HG02610 (cell line): ENCODE results near the gene F2R.
"Not testable (repeated sequence)": the region's sequence is repeated elsewhere in the genome, so short reads cannot be mapped to it uniquely, and the experiment has no call there.

Source experiments
- ATAC-seq: cut with Tn5 transposase; IDR thresholded peaks from one replicate; pipeline ENCODE4 v1.9.1; 2021; ENCODE audit warnings: mild to moderate bottlenecking, moderate library complexity; ENCODE audit not compliant: unreplicated experiment

F2R gene

DNA sequence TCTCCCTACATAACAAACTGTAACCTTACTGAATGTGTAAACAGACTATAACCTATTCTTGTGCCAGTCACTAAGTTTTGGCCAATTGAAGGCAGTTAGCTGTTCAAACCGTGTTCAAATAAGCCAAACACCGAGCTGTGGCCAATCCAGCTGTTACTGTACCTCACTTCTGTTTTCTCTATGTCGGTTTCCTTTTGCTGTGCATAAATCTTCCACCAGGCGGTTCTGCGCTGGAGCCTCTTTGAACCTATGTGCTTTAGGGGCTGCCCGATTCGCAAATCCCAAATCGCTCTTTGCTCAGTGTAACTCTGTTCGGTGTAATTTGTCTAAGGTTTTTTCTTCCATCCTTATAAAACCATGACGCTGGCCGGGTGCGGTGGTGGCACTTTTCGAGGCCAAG is 31.8 kb downstream of the F2R start:
- no peak for ATAC-seq

DNA sequence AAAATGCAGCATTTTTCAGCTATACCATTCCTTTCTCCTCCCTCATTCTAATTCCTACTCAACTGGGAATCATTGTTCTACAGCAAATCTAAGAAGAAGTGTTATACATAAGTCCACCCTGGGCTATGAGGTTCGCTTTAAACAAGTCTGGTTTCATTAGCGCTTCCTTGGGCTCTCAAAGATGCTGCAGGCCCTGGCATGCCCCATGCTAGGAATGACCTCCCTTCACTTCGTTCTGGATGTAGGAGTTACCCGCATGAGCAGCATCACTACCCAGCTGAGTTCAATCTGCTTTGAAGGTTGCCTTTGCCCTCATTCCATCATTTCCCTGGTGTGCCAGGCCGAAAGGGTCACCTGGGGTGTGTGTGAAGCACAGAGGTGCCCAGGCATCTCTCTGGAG is 35.4 kb downstream of the F2R start:
- no peak for ATAC-seq

DNA sequence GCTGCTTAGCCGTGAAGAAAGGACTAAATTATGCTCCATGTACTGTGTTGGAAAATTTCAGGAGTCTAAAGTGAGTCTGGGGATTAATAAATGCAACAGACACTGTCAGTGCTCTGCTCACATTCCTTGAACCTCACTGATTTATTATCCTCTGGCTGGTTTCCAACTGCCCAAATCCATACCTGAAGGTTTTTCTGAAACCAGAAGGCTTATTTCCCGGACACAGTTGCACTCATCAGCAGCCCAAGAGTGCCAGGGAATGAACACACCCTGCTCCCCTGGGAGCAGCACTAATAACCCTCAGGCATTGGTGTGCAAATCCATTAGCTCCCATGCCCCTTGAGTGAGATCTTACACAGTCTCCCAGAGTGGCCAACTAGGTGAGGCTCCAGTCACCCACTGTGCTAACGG is 38.7 kb downstream of the F2R start:
- ATAC-seq: no peak

DNA sequence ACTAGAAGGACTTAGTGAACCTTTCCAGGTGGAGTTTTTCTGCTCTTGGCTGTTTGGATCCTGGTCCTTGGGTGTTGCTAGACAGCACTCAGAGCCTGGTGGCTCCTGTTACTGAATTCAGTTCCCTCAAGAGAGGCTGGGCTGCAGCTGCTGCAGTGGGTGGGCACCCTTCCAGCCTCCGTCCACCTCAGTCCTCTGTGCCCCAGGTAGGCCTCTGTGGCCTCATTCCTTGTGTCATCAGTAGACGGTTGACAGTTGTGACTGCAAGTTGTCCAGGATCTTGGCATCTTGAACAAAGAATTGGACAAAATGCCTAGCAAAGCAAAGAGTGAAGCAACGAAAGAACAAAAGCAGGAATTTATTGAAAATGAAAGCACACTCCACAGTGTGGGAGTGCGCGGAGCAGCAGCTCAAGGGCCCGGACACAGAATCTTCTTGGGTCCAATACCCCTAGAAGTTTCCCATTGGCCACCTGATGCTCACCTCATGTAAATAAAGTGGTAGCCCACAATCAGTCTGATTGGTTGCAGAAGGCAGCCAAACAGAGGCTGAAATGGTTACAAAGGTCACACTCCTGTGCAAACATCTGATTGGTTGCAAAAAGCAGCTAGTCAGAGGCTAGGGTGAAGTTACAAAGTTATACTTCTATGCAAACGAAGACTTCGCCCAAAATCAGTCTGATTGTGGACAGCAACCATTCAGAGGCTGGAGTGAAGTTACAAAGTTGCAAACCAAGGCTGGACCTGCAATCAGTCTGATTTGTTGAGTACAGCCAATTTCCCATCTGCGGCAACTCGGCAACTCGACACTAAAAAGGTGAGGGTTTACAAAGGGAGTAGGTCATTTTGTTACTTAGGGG is 40.1 kb downstream of the F2R start:
- ATAC-seq: no peak

DNA sequence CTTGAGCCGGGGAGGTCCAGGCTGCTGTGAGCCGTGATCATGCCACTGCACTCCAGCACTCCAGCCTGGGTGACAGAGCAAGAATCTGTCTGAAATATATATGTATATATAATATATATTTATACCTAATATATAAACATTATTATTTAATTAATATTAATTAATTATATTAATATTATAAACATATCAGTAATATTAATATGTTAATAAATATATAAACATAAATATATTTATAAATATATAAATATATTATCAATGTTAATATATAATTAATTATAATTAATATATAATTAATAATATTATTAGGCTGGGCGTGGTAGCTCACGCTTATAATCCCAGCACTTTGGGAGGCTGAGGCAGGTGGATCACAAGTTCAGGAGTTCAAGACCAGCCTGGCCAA is 41.1 kb downstream of the F2R start:
- no peak for ATAC-seq

DNA sequence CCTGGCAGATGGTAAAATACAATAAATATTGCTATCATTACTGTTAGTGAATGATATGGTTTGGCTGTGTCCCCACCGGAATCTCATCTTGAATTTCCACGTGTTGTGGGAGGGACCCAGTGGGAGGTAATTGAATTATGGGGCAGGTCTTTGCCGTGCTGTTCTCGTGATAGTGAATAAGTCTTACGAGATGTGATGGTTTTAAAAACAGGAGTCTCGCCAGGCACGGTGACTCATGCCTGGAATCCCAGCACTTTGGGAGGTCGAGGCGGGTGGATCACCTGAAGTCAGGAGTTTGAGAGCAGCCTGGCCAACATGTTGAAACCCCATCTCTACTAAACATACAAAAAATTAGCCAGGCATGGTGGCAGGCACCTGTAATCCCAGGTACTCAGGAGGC is 45.2 kb downstream of the F2R start:
- not testable (repeated sequence) for ATAC-seq

DNA sequence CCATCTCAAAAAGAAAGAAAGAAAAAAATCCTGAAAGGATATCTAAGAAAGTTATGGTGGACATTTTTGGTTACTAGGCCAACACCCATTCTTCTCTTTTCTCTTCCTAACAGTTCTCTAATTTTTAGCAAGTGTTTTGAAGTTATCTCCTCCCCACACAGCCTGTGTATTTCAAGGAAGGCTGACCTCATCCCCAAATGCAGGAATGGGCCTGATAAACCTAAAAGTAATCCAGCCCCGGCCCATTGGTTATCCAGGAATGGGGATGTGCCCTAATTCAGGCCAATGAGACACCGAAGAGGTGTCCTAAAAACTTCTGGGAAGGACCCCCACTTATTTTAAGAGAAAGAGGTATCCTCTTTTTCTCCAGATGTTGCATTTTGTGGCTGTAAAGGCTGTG is 46.6 kb downstream of the F2R start:
- no peak for ATAC-seq

DNA sequence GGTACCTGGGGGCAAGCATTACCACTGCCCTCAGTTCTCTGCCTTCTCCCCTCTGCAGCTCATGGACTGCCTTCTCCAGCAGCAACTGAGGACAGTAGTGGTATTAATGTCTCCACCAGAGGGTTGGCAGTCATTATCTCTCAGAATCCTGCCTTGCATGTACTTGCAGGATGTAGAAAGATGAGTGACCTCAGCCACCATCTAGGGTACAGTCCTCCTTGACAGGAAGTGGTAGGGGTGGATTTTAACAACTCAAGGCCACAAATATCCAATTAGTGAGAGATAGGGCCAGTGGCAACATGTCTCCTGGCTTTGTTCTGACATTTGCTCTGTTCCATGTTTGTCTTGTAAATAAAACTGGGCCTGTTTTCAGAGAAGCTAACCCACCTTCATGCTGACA is 47.2 kb downstream of the F2R start:
- ATAC-seq: no peak

DNA sequence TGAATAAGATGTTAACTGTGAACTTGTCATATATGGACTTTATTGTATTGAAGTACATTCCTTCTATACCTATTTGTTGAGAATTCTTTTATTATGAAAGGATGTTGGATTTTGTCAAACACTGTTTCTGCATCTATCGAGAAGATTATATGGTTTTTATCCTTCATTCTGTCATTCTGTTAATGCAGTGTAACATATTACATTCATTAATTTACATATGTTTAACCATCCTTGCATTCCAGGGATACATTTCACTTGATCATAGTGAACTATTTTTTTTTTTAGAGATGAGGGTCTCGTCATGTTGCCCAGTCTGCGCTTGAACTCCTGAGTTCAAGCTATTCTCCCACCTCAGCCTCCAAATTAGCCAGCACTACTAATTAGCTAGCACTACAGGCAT is 48.4 kb downstream of the F2R start:
- no peak for ATAC-seq

DNA sequence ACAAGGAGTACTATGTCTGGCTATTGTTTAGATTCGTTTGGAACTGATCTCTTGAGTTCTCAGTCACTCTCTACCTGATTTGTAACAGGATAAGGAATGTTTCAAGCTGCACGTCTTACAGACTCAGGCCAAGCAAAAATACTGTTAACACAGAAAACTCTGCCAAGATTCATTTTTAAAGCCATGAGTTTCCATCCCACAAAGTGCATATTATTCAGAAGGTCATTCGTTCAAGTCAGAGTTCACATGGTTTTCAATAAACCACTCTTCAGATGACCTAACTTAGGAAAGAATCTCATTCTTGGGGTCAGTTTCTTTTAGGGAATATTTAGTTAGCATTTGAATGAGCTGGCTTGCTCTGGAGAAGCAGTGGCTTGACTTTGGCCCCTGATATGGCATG is 49.3 kb downstream of the F2R start:
- ATAC-seq: no peak

DNA sequence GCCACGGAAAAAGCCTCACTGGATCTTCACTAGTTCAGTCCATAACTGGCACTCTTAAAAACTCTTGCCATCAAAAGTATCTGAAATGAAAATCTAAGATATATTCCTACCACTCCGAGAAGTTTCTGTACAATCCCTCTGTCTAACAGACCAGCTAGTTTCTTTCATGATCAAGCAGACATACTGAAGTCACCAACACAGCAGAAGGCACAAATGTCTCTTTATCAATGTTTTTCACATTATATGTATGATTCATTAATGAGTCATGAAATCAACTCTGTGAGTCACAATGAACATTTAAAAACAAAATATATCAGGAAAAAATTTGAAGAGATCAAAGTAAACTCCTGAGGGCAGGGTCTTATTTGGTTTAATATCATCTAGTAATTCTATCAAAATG is 50.8 kb downstream of the F2R start:
- no peak for ATAC-seq

DNA sequence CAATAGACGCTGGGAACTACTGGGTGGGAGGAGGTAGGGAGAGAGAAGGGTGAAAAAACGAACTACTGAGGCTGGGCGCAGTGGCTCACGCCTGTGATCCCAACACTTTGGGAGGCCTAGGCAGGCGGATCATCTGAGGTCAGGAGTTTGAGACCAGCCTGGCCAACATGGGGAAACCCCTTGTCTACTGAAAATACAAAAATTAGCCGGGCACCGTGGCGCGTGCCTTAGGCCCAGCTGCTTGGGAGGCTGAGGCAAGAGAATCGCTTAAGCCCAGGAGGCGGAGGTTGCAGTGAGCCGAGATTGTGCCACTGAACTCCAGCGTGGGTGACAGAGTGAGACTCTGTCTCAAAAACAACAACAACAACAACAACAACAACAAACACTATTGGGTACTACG is 55.1 kb downstream of the F2R start:
- not testable (repeated sequence) for ATAC-seq

DNA sequence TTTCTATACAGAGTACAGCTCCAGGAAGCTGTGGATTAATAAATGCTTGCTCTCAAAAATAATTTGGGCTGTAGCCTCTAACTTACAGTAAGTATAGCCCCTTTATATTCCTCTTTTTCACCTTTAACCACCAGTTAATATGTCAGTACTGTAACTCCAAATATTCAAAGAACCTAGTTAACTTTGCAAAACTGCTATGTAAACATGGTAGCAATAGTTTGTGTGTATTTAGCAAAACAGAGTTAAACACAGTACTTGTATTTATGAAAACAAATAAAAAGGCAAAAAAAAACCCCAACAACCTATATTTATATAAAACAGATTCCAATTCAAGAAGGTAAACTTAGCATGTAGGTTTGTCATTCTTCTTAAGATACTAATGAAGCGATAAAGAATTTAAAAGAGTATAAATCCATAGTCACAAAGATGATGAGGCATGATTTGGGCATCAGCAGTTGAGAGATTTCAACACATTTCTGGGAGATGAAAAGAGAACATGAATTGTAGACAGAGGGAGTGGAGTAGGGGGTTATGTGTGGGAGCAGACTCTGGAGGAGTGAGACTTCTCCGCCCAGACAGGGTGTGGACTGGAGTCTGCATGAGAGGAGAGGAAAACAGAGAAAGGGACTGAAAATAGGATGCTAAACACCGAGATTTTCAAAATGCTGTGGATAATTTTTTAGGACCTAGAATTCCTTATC is 55.9 kb downstream of the F2R start:
- no peak for ATAC-seq

DNA sequence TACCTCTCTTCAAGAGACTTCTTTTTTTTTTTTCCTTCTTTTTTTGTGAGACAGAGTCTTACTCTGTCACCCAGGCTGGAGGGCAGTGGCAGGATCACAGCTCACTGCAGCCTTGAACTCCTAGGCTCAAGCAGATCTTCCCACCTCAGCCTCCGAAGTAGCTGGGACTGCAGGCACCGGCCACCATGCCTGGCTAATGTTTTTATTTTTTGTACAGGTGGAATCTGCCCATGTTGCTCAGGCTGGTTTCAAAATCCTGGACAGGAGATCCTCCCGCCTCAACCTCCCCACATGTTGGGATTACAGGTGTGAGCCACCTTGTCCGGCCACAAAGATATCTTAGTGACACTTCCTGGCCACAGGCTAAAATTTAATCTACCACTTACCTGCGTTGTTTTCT is 60.0 kb downstream of the F2R start:
- no peak for ATAC-seq

DNA sequence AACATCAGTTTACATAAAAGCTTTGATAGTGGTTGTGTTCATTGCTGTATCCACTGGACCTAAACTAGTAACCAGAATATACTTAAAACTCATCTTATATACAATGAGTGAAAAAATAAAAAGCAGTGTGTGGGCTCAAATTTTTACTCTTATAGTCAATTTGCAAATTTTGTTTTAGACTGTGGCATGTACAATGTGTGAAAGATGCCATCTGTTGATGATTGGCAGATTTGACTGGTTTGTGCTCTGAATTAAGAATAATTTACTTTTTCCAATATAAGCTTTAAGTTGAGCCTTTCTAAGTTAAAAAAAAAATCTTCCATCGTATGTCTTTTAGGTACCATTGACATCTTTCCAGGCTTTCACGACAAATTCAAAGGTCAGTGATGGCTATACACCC is 60.5 kb downstream of the F2R start:
- no peak for ATAC-seq

DNA sequence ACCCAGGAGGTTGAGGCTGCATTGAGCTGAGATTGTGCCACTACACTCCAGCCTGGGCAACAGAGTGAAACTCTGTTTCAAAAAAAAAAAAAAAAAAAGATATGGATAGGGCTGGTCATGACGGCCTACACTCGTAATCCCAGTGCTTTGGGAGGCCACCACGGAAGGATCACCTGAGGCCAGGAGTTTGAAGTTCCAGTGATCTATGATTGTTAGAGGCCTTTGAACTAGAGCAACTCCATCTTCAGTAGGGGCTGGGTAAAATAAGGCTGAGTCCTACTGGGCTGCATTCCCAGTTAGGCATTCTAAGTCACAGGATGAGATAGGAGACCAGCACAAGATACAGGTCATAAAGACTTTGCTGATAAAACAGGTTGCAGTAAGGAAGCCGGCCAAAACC is 64.7 kb downstream of the F2R start:
- not testable (repeated sequence) for ATAC-seq

DNA sequence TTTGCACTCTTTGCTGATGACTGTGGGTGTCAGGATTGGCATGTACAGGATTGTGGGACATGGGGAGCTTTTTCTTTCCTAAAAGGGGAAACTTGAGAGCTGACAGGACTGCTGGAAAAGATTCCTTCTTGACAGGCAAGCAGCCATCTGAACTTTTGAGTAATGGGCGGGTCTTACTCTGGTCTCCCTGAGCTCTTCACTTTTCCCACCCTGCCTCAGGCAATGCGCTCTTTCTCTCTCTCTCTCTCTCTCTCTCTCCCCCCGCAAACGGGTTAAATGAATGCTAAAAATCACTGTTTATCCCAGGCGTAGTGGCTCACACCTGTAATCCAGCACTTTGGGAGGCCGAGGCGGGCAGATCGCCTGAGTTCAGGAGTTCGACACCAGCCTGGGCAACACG is 65.8 kb downstream of the F2R start:
- ATAC-seq: no peak

DNA sequence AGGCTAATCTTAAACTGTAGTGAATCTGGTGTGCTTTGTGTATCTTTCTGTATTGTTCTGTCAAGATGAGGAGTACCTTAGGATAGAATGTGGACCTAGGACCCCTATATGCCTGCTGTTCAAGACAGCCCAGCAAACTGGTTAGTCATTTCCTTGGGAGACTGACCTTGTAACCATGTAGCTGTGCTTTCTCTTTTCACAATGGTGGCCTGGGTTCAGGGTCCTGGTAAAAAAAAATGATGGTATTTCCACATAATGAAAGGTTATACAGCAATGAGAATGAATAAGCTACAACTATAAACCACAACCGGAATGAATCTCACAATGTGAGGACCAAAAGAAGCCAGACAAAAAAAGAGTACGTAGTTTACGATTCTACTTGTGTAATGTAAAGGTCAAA is 66.5 kb downstream of the F2R start:
- no peak for ATAC-seq
